Stimulated activated CD8-positive, alpha-beta memory T cell treated with anti-CD3 and anti-CD28 coated beads, Interleukin-2, amount 100 ng/mL, for 48 hours (primary cell): ENCODE data around the gene MBD5.

Experiments
- DNase-seq, 2 donors: peaks; one replicate each; pipeline ENCODE4 v3.0.0-alpha.2; 2020; ENCODE audit warnings: low read depth in 2 of 2

Gene MBD5

GRCh38 chr2:148475626-148476025, 454.7 kb downstream of the MBD5 start:
- no peak for DNase-seq

DNA sequence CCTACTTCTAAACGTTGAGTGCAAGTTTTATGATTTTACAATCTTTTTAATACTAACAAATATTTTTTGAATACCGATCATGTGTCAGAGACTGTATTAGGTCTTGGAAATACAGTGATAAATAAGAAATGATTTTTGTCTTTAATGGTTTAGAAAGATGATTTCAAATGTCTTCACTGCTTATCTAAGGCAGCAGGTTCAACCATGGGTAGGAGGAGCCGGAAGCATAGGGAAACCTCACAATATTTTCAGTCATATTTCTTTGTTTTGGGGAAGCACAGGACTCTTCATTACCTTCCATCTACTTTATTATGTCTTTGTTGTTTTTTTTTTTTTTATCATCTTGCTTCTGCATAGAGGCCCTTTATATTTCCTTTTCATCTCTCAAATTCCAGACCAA, 458.5 kb downstream of the MBD5 start:
- no peak for DNase-seq

DNA sequence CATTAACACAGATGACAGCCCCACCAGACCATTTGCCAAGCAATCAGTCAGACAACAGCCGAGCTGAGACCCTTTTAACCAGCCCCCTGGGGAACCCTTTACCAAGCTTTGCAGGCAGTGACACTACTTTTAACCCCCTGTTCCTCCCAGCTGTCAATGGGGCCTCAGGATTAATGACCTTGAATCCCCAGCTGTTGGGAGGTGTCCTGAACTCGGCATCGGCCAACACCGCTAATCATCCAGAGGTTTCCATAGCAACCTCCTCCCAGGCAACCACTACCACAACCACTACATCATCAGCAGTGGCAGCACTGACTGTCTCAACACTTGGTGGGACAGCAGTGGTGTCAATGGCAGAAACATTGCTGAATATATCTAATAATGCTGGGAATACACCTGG, 462.8 kb downstream of the MBD5 start:
- no peak for DNase-seq

GRCh38 chr2:148484066-148484465, 463.2 kb downstream of the MBD5 start:
- DNase-seq = no peak

DNA sequence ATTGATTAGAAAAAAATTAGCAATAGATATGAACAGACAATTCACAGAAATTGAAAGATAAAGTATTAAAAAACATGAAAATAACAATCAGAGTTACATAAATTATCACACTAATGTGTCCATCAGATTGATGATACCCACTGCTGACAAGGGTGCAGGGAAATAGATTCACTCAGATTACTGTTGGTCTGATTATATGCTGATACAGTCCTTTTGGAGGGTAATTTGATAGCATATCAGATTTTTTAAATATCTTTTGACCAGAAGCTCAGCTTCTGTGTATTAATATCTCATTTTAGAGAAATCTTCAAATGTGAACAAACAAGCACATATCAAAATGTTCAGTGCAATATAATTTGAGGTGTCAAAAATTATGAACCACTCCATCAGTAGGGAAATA, 465.8 kb downstream of the MBD5 start:
- DNase-seq = no peak

GRCh38 chr2:148487439-148487838, 466.5 kb downstream of the MBD5 start:
- DNase-seq = no peak

DNA sequence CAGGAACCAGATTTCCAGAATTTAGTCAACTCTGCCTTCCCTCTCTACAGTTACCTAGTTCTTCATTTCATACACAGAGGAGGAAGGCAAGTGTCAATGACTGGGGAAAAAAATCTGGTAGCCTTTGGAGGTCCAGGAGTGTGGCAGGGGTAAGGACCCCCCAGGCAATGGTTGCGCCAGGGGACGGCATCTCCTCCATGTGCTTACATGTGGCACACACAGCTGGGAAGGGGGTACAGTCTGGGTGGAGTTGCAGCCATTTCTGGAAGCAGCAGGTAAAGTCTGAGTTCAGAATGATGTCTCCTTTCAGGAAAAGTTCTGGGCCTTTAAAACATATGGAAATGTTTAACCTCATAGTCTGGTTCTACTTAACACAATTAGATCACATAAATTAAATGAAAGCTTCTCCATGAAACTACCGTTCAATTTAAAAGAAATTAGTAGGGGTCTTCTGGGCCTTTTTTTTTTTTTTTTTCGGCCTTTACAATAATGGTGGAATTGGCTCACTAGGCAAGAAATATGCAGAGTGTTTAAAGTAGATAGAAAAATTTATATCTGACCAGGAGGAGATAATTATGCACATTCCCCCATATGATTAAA, 470.0 kb downstream of the MBD5 start:
- no peak for DNase-seq

- DNase-seq = no peak
Observed at GRCh38 chr2:148493822-148494563, 473.1 kb downstream of the MBD5 start.

DNA sequence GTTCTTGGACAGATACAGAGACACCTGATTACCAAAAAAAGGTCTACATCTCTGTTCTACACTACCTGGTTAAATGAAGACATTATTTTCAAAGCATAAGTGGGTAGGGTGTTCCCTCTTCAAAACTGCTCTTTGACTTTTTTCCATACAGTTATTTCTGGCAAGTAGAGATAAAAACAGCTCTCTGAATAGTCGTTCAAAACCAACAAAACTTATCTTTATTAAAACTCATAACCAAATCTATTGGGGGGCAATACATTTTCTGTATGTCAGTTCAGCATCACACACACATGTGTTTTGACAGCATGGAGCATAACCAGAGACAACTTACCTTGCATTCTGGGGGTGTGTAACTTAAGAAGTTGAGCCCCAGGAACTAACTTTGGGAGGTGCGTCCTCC, 474.7 kb downstream of the MBD5 start:
- DNase-seq = no peak

- DNase-seq = no peak
Observed at GRCh38 chr2:148501545-148501944, 480.7 kb downstream of the MBD5 start.

DNA sequence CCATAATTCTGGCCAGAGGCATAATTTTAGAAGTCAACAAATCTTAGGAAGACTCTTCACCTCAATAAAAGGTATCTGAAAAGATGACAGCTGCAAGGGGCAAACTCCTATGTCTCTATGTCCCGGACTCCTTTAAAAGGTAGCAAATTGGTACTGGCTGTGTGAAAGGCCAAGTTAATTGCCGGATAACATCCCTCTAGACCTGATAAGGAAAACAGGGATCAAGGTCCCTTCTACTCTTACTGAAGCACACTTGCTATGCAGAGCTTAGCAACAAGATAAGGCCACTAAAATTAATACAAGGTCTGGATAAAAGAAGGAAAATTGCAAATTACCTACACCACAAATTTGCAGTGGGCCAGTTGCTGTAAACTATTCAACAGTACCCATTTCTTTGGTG, 482.6 kb downstream of the MBD5 start:
- DNase-seq = no peak

DNA sequence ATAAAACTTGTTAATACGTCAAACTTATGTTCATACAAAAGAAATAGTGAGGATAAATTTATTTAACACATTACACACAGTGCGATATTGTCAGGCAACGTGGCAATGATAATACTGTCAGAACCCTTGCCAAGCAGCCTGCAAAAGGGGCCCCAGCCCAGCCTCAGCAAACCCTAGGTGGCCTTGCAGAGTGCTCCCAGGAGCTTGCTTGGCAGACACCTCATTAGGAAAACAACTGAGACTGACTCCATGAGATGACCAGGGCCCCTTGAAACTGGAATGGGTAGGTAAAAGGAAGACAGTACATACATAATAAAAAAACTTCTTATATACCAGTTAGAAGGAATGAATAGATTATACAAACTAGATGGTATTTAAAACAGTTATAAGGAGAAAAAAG, 487.1 kb downstream of the MBD5 start:
- DNase-seq = no peak

DNA sequence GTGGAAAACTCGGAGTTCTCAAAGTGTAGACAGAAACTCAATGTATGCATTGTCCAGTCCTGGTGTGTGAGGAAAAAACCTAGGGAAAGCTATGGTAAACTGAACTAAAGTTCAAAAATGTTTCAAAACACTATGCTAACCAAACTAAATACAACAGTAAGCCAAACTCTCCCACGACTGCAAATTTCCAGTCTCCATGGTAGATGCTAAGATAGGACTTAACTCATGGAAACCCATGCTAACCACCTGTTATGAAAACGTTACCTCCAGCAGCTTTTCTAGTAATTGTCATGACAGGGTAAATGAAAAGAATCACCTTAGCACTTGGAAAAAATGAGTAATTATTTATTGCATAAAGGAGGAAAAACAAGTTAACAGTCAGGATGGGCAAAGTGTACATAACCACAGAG, 488.0 kb downstream of the MBD5 start:
- DNase-seq = no peak

GRCh38 chr2:148509288-148509902, 488.5 kb downstream of the MBD5 start:
- peak; percentile 71 to 81 for DNase-seq

- DNase-seq = no peak
Observed at GRCh38 chr2:148511883-148512282, 491.0 kb downstream of the MBD5 start.

DNA sequence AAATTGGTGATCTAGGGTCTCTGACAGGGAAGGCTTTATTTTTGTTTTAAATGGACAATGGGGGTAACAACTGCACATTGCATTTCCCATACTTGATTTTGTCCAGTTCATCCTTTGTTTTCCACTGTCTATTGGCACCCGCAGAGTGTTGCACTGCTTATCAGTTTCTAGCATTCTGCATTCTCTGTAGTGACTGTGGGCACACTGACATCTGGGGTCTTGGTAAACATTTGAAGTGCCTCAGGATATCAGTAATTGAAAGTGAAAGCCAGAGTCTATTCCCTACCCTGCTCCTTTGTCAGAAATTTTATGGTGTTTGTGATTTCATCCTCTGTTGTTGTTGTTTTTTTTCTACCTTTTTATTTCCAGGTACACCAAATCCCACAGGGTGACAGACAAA, 491.6 kb downstream of the MBD5 start:
- no peak for DNase-seq

DNA sequence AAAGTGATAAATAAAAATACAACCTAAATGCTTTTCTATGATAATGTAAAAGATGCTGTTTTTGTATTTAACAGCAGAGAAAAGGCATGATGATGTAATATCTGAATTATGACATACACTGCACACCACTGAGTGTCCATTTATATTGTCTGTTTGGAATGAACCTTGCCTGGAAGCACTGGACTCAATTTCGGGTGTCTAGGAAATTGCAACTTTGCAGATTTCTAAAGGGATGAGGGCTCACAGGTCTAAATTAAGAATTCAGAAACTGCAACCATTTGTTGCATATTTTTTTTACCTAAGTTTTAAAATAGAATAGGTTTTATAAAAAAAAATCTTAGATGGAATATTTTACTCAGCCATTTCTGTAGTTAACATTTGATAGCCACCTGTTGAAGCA, 492.5 kb downstream of the MBD5 start:
- DNase-seq = no peak

- DNase-seq = no peak
Observed at GRCh38 chr2:148515120-148515519, 494.2 kb downstream of the MBD5 start.

- DNase-seq = no peak
Observed at GRCh38 chr2:148515976-148516375, 495.1 kb downstream of the MBD5 start.

DNA sequence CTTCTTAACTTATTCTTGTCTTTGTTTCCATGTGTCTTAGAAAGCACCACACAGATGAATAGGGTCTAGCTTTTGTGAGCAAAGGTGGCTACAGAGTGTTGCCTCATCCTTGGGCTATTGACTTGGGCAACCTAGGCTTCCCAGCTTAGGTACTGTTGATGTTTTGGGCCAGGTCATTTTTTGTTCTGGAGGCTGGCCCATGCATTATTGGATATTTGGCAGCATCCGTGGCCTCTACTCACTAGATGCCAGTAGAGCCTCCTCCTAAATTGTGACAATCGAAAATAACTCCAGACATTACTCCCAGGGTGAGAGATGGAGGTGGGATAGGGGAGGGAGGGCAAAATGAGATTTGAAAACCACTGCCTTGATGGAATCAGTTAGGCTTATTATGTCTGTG, 496.4 kb downstream of the MBD5 start:
- DNase-seq = no peak

DNA sequence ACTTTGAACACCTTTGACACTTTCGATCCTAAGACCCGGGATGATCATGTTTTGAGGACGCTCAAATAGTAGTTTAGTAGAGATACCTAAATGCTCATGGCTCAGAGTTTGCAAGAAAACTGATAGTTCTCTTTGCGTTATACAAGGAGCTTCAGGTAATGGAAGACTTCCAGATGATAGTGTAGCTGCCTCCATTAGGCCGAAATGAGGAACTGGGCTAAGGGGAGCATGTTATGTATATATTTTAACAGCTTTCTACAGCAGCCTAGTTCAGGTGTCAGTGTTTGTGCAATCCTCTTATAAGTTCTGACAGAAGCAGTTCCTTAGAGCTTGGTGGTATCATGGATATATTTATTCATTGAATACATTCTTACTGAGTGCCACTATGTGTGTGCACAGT, 496.9 kb downstream of the MBD5 start:
- DNase-seq = no peak

DNA sequence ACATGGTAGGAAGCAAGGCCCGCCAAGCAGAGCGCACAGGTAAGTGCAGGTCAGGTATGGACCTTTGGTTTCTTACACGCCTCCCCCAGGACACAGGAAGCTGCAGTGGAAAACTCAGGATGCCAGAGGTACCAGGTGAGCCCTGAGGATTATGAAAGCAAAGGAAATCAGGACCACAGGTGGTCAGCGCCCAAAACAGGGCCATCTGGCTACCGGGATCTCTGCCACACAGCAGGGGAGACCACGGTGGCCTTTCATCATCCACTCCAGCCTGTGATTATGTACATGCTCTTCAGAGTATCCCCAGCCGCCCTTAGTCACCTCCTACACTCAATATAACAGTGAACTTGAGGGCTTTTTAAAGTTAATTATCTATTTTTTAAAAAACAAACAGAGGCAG, 498.1 kb downstream of the MBD5 start:
- no peak for DNase-seq

- DNase-seq = no peak
Observed at GRCh38 chr2:148521181-148521580, 500.3 kb downstream of the MBD5 start.
